Right lobe of liver (tissue), 4 donors: ENCODE results near the gene RAG2.

Experiments used
- CTCF ChIP-seq, 4 donors: fragments of 200-600 bp in 3 of 4; fragments of 450-650 bp in 1 of 4; IDR thresholded peaks; one replicate each; pipeline versions ENCODE4 v1.5.1 to v1.8.0; 2016 to 2022; ENCODE audit warnings: antibody characterized with exemption in 4 of 4, mild to moderate bottlenecking in 2 of 4
- POLR2A ChIP-seq: fragments of 450-650 bp; IDR thresholded peaks from one replicate; pipeline ENCODE4 v1.6.1; 2017; ENCODE audit warnings: antibody characterized with exemption, mild to moderate bottlenecking
- donor health status: DM: no; HTN: no; CAD: no.
- donor health status: DM: no; HTN: no; CAD: no.
- donor health status: DM: no; HTN: yes; CAD: no.

- TF ChIP-seq CTCF (IDR thresholded peaks at IDR 0.05) (no peak), POLR2A (no peak)
Observed at GRCh38 chr11:36631774-36632173, 33.7 kb upstream of the RAG2 start.
